Lung (tissue), 12 donors: ENCODE data around the gene DNAAF1. TPM values are rescaled to one million over a fixed set of nuclear protein-coding genes. Genes with fewer than 3 reads are reported as not detected.

ENCODE experiments used
- ATAC-seq: fragments of 200-7000 bp; cut with Tn5 transposase; one replicate; pipeline ENCODE4 v1.9.1; 2020; ENCODE audit warnings: moderate number of reproducible peaks; ENCODE audit not compliant: insufficient read depth, low FRiP score
- DNase-seq, 3 donors: peaks; one replicate each; pipeline ENCODE4 v3.0.0-alpha.2; 2013 to 2017
- H3K27ac ChIP-seq, 2 donors: one replicate each; pipeline ENCODE4 v1.5.1; 2013; ENCODE audit warnings: mild to moderate bottlenecking in 2 of 2, moderate library complexity in 2 of 2, control low read depth in 1 of 2, inconsistent platforms in 1 of 2, low read depth in 1 of 2, low read length in 1 of 2
- H3K27me3 ChIP-seq, 3 donors: one replicate each; pipeline ENCODE4 v1.5.1; 2013; ENCODE audit warnings: low read length in 2 of 3; ENCODE audit not compliant: control insufficient read depth in 3 of 3, insufficient read depth in 3 of 3
- H3K36me3 ChIP-seq, 4 donors: one replicate each; pipeline ENCODE4 v1.5.1; 2013; ENCODE audit warnings: low read length in 4 of 4, mild to moderate bottlenecking in 1 of 4, moderate library complexity in 1 of 4; ENCODE audit not compliant: control insufficient read depth in 4 of 4, insufficient read depth in 4 of 4
- H3K4me1 ChIP-seq, 5 donors: one replicate each; pipeline ENCODE4 v1.5.1; 2013; ENCODE audit warnings: low read length in 5 of 5, mild to moderate bottlenecking in 2 of 5, moderate library complexity in 1 of 5; ENCODE audit not compliant: control insufficient read depth in 5 of 5, insufficient read depth in 5 of 5
- H3K4me3 ChIP-seq: one replicate; pipeline ENCODE4 v1.5.1; 2013; ENCODE audit warnings: mild to moderate bottlenecking, control low read depth, moderate library complexity
- H3K9ac ChIP-seq, 2 donors: one replicate each; pipeline ENCODE4 v1.5.1; 2013; ENCODE audit warnings: low read length in 2 of 2, control low read depth in 1 of 2; ENCODE audit not compliant: insufficient read depth in 1 of 2
- H3K9me3 ChIP-seq, 4 donors: one replicate each; pipeline ENCODE4 v1.5.1; 2013; ENCODE audit warnings: low read length in 3 of 4, mild to moderate bottlenecking in 1 of 4, moderate library complexity in 1 of 4; ENCODE audit not compliant: control insufficient read depth in 4 of 4, insufficient read depth in 3 of 4
- WGBS, 2 donors: extraction: QIAGEN DNeasy Blood & Tissue Kit; methylation state at CpG; one replicate each; pipeline ENCODE4 v1.1.7; 2013; 5-methylcytosine and 5-hydroxymethylcytosine counted together
- polyA plus RNA-seq, 2 donors: library from polyadenylated mRNA; stranded (reverse); fragments of 200-250 nt; gene quantifications; one replicate each; pipeline ENCODE4 v1.2.1, GENCODE V29; 2013
- total RNA-seq, 2 donors: library from RNA; depleted of rRNA in 1 of 2; stranded (reverse); fragments of >200 nt in 1 of 2; gene quantifications; one replicate each; pipeline ENCODE4 v1.2.1, GENCODE V29; 2014 to 2021
- TF ChIP-seq, protein P1 (sequence below): IDR thresholded peaks from 2 replicates; pipeline ENCODE4 v1.5.1; 2012; ENCODE audit warnings: mild to moderate bottlenecking; ENCODE audit errors: control extremely low read depth, extremely low read depth
- donor health status: control.
- donor health status: control.
- donor health status: Bipolar disorder and iron deficiency.
- donor health status: healthy.
- donor health status: DM: yes; HTN: yes; CAD: no.

DNAAF1 gene
- total and polyA plus RNA-seq, 4 donors: 11.5 to 38.5 (median 12.4) TPM

DNA sequence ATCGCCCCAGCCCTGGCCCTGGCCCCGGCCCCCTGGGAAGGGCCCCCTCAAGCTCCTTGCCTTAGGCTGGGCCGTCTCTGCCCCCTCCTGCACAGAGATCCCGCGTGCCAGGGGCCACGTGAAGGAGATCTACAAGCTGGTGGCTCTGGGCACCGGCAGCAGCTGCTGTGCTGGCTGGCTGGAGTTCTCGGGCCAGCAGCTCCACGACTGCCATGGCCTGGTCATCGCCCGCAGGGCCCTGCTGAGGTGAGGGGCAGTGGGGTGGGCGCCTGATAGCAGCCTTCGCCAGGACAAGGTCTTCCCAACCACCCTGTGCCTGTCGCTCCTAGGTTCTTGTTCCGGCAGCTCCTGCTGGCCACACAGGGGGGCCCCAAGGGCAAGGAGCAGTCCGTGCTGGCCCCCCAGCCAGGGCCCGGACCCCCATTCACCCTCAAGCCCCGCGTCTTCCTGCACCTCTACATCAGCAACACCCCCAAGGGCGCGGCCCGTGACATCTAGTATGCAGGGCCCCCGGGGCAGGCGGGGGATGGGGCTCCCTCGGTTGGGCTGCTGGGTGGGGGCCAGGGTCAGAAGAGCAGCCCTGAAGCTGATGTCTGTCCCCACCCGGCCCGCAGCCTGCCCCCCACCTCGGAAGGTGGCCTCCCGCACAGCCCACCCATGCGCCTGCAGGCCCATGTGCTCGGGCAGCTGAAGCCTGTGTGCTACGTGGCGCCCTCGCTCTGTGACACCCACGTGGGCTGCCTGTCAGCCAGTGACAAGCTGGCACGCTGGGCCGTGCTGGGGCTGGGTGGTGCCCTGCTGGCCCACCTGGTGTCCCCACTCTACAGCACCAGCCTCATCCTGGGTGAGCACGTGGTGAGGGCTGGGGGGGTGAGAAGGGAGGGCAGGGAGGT, 50.3 kb downstream of the DNAAF1 start:
- TF ChIP-seq, protein P1, sequence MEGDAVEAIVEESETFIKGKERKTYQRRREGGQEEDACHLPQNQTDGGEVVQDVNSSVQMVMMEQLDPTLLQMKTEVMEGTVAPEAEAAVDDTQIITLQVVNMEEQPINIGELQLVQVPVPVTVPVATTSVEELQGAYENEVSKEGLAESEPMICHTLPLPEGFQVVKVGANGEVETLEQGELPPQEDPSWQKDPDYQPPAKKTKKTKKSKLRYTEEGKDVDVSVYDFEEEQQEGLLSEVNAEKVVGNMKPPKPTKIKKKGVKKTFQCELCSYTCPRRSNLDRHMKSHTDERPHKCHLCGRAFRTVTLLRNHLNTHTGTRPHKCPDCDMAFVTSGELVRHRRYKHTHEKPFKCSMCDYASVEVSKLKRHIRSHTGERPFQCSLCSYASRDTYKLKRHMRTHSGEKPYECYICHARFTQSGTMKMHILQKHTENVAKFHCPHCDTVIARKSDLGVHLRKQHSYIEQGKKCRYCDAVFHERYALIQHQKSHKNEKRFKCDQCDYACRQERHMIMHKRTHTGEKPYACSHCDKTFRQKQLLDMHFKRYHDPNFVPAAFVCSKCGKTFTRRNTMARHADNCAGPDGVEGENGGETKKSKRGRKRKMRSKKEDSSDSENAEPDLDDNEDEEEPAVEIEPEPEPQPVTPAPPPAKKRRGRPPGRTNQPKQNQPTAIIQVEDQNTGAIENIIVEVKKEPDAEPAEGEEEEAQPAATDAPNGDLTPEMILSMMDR: no peak
- DNase-seq (no peak), ATAC-seq (no peak)
- no peak overlapping the region for H3K4me3 ChIP-seq
- no peaks in the 10 kb centered on the region for H3K9me3 ChIP-seq
- H3K4me1 ChIP-seq: peaks cover 0 to 3% (median 0%) of the 10 kb centered on the region in 5 donors
- WGBS, 2 donors: 81 to 87% methylated on average over 34 to 38 of the region's 38 CpGs
- no peaks in the 10 kb centered on the region for H3K36me3 ChIP-seq
- no peak overlapping the region for H3K27ac ChIP-seq
- no peaks in the 10 kb centered on the region for H3K27me3 ChIP-seq
- H3K9ac ChIP-seq: no peak overlapping the region

DNA sequence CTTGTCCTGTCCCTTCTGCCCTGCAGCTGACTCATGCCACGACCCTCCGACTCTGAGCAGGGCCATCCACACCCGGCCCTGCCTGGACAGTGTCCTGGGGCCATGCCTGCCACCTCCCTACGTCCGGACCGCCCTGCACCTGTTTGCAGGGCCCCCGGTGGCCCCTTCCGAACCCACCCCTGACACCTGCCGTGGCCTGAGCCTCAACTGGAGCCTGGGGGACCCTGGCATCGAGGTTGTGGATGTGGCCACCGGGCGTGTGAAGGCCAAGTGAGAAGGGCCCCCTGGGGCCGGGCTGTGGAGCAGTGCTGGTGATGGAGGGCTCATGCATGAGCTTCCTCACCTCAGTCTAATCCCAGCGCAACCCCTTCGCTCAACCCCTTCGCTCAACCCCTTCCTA, 51.0 kb downstream of the DNAAF1 start:
- TF ChIP-seq, protein P1: no peak
- Histone ChIP-seq H3K4me1 (peaks cover 0 to 3% (median 0%) of the 10 kb centered on the region in 5 donors), H3K9me3 (no peaks in the 10 kb centered on the region), H3K27me3 (no peaks in the 10 kb centered on the region), H3K9ac (no peak overlapping the region), H3K36me3 (no peaks in the 10 kb centered on the region), H3K4me3 (no peak overlapping the region), H3K27ac (no peak overlapping the region)
- 92 to 94% methylated on average over 16 of the region's 16 CpGs for WGBS, 2 donors
- ATAC-seq: no peak
- DNase-seq: no peak

DNA sequence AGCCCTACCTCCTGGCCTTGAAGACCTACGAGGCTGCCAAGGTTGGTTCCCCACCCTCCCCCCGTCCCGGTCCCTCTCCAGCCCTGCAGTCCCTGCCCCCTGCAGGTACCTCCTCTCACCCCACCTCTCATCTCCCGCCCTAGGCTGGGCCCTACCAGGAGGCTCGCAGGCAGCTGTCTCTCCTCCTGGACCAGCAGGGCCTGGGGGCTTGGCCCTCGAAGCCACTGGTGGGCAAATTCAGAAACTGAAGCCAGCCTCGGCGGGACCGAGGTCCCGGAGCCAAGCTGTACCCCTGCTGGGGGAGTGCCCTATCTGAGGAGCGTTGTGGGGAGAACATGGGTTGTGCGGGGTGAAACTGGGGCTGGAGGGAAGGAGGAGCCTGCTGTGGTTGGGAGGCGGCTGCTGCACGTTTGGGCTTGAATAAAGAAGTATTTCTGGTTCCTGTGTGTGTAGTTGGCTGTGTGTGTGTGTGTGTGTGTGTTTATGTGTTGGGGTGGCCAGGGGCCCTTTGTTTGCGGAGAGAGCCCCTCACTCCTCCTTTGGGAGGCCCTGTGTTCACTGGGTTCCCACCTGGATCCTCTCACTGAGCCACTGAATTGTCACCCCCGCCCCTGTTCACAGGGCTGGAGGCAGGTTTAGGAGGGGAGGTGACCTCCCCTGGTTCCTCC, 51.8 kb downstream of the DNAAF1 start:
- peaks cover 0 to 3% (median 0%) of the 10 kb centered on the region in 5 donors for H3K4me1 ChIP-seq
- peak; percentile 8 to 47 (median 31) for DNase-seq
- no peaks in the 10 kb centered on the region for H3K9me3 ChIP-seq
- no peak overlapping the region for H3K4me3 ChIP-seq
- no peaks in the 10 kb centered on the region for H3K36me3 ChIP-seq
- H3K9ac ChIP-seq: no peak overlapping the region
- TF ChIP-seq, protein P1: no peak
- no peak overlapping the region for H3K27ac ChIP-seq
- WGBS, 2 donors: 74 to 83% methylated on average over 16 of the region's 16 CpGs
- no peak for ATAC-seq
- H3K27me3 ChIP-seq: no peaks in the 10 kb centered on the region
